SU-DHL-6 (cell line): ENCODE measurements around the gene ALS2CL.

Experiments
- H2AFZ ChIP-seq: fragments of 200-600 bp; sonication (generic); 2 replicates; pipeline ENCODE4 v1.6.1; 2014; ENCODE audit warnings: low read depth, mild to moderate bottlenecking, moderate library complexity, mixed read lengths, antibody characterized with exemption, low read length; ENCODE audit not compliant: severe bottlenecking
- H3F3A ChIP-seq: fragments of 200-600 bp; shearing (Covaris generic); 2 replicates; pipeline ENCODE4 v1.6.0; 2016; ENCODE audit warnings: antibody characterized with exemption, mild to moderate bottlenecking; ENCODE audit not compliant: insufficient read depth
- H3K27ac ChIP-seq: fragments of 200-600 bp; sonication (generic); 2 replicates; pipeline ENCODE4 v1.5.1; 2016; ENCODE audit warnings: low read depth, mild to moderate bottlenecking, low read length, moderate library complexity, mixed read lengths
- H3K27me3 ChIP-seq: fragments of 200-600 bp; sonication (generic), shearing (Covaris generic); 2 replicates; pipeline ENCODE4 v1.6.0; 2014; ENCODE audit warnings: mild to moderate bottlenecking, low read length
- H3K36me3 ChIP-seq: fragments of 200-600 bp; sonication (generic); 2 replicates; pipeline ENCODE4 v1.6.1; 2014; ENCODE audit warnings: mild to moderate bottlenecking, low read length, mixed read lengths
- H3K4me2 ChIP-seq: fragments of 300-600, 200-600 bp; shearing (Covaris generic), sonication (generic); 2 replicates; pipeline ENCODE4 v1.6.0; 2014; ENCODE audit warnings: low read length, low read depth, mild to moderate bottlenecking; ENCODE audit not compliant: poor library complexity, severe bottlenecking
- H3K4me3 ChIP-seq: fragments of 200-600 bp; sonication (generic); 2 replicates; pipeline ENCODE4 v1.5.1; 2014; ENCODE audit warnings: antibody characterized with exemption, low read length, mild to moderate bottlenecking, mixed read lengths; ENCODE audit not compliant: insufficient read depth, poor library complexity, severe bottlenecking
- H3K79me2 ChIP-seq: fragments of 200-600 bp; sonication (generic); 2 replicates; pipeline ENCODE4 v1.6.1; 2014; ENCODE audit warnings: mild to moderate bottlenecking, low read length, moderate library complexity; ENCODE audit not compliant: insufficient read depth
- H3K9ac ChIP-seq: fragments of 200-600 bp; sonication (generic); 2 replicates; pipeline ENCODE4 v1.7.0; 2014; ENCODE audit warnings: mild to moderate bottlenecking, low read length
- H3K9me2 ChIP-seq: fragments of 200-600 bp; sonication (generic); replicated peaks from 2 replicates; pipeline ENCODE4 v1.6.1; 2014; ENCODE audit warnings: low read length; ENCODE audit not compliant: insufficient read depth
- H3K9me3 ChIP-seq: fragments of 200-600 bp; sonication (generic); 2 replicates; pipeline ENCODE4 v1.6.1; 2014; ENCODE audit warnings: low read length, mixed read lengths; ENCODE audit not compliant: insufficient read depth
- H4K20me1 ChIP-seq: fragments of 200-600 bp; sonication (generic); 2 replicates; pipeline ENCODE4 v1.6.1; 2014; ENCODE audit warnings: low read depth, mild to moderate bottlenecking, antibody characterized with exemption, low read length, moderate library complexity, mixed read lengths
- EZH2phosphoT487 ChIP-seq: fragments of 200-600 bp; sonication (generic), shearing (Covaris generic); conservative IDR thresholded peaks from 2 replicates; pipeline ENCODE4 v1.6.1; 2018; ENCODE audit warnings: mild to moderate bottlenecking, antibody characterized with exemption, low read length, moderate library complexity, mixed read lengths
- TF ChIP-seq, protein P1 (sequence below): fragments of 200-600 bp; sonication (generic); IDR thresholded peaks from one replicate; pipeline ENCODE4 v1.5.1; 2017; ENCODE audit warnings: antibody characterized with exemption, mild to moderate bottlenecking, low read length, moderate library complexity; ENCODE audit not compliant: insufficient read depth, poor library complexity, severe bottlenecking

ALS2CL gene

DNA sequence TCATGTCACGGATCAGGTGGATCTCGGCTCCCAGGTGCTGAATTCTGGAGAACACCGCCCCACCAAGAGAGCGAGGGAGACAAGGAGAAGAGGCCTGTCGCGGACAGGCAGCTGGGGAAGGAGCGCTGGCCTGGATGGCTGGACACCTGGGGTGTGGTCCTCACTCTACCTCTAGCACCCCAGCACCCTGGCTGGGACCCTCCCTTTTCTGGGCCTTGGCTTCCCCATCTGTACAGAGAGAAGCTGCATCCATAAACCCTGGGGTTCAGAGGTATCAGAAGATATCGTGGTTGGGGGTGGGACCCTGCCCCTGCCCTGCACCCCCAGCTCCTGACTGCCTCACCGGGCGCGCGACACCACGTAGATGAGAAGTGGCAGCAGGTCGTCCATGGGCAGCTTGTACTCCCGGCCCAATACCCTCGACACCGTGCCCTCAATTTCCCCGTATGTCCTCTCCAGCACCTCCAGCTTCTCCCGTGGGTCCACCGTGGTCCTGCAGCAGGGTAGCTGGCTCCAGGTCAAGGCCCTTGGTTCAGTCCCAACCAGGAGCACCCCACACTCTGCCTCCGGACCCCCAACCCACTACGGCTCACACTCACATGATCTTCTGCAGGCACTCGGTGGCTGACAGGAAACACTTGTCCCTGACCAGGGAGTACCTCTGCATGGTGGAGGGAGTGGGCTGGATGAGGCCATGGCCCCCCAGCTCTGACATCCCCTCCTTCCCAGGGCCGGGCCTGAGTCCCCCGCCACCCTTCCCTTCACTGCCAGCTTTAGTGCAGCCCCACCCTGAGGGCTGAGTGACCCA, 21.7 kb downstream of the ALS2CL start:
- no peaks in the 10 kb centered on the region for H3K9me3 ChIP-seq
- H3K36me3 ChIP-seq, result no peaks in the 10 kb centered on the region
- no peak overlapping the region for H2AFZ ChIP-seq
- no peak overlapping the region for H3K4me2 ChIP-seq
- no peak overlapping the region for H3K27ac ChIP-seq
- no peaks in the 10 kb centered on the region for H3K9me2 ChIP-seq
- TF ChIP-seq EZH2phosphoT487, result no peak
- TF ChIP-seq, protein P1, sequence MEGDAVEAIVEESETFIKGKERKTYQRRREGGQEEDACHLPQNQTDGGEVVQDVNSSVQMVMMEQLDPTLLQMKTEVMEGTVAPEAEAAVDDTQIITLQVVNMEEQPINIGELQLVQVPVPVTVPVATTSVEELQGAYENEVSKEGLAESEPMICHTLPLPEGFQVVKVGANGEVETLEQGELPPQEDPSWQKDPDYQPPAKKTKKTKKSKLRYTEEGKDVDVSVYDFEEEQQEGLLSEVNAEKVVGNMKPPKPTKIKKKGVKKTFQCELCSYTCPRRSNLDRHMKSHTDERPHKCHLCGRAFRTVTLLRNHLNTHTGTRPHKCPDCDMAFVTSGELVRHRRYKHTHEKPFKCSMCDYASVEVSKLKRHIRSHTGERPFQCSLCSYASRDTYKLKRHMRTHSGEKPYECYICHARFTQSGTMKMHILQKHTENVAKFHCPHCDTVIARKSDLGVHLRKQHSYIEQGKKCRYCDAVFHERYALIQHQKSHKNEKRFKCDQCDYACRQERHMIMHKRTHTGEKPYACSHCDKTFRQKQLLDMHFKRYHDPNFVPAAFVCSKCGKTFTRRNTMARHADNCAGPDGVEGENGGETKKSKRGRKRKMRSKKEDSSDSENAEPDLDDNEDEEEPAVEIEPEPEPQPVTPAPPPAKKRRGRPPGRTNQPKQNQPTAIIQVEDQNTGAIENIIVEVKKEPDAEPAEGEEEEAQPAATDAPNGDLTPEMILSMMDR, result no peak
- no peak overlapping the region for H3K9ac ChIP-seq
- no peaks in the 10 kb centered on the region for H3K27me3 ChIP-seq
- no peaks in the 10 kb centered on the region for H3F3A ChIP-seq
- H4K20me1 ChIP-seq, result no peaks in the 10 kb centered on the region
- no peak overlapping the region for H3K4me3 ChIP-seq
- H3K79me2 ChIP-seq, result no peaks in the 10 kb centered on the region

DNA sequence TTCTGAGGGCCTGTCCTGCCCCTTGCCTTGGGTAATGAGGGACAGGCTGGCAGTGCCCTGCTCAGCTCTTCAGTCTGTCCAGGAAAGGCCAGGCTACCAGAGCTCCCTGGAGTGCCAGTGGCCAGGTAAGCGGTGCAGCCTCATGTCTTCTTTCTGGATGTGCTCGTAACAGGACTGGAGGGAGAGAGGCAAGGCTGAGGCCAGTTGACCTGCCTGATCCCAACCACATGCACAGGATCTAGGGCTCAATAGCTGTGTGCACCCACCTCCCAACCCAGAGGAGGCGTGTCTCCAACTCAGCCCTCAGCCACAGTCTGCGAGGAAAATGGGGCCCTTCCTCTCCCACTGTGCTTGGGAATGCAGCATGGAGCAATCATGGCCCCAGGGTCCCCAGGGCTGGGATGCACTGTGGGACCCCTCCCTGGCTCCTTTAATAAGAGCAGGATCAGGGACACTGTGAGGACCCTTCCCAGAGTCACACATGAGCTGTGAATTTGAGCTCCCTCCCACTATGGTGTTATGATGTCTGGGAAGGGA, 22.5 kb downstream of the ALS2CL start:
- Histone ChIP-seq H3K4me2 (no peak overlapping the region), H3K36me3 (no peaks in the 10 kb centered on the region), H3K4me3 (no peak overlapping the region), H3K79me2 (no peaks in the 10 kb centered on the region), H3K9me3 (no peaks in the 10 kb centered on the region), H2AFZ (no peak overlapping the region), H3K9ac (no peak overlapping the region), H4K20me1 (no peaks in the 10 kb centered on the region), H3F3A (no peaks in the 10 kb centered on the region), H3K9me2 (no peaks in the 10 kb centered on the region), H3K27ac (no peak overlapping the region), H3K27me3 (no peaks in the 10 kb centered on the region)
- TF ChIP-seq, protein P1, result no peak
- no peak for TF ChIP-seq EZH2phosphoT487

DNA sequence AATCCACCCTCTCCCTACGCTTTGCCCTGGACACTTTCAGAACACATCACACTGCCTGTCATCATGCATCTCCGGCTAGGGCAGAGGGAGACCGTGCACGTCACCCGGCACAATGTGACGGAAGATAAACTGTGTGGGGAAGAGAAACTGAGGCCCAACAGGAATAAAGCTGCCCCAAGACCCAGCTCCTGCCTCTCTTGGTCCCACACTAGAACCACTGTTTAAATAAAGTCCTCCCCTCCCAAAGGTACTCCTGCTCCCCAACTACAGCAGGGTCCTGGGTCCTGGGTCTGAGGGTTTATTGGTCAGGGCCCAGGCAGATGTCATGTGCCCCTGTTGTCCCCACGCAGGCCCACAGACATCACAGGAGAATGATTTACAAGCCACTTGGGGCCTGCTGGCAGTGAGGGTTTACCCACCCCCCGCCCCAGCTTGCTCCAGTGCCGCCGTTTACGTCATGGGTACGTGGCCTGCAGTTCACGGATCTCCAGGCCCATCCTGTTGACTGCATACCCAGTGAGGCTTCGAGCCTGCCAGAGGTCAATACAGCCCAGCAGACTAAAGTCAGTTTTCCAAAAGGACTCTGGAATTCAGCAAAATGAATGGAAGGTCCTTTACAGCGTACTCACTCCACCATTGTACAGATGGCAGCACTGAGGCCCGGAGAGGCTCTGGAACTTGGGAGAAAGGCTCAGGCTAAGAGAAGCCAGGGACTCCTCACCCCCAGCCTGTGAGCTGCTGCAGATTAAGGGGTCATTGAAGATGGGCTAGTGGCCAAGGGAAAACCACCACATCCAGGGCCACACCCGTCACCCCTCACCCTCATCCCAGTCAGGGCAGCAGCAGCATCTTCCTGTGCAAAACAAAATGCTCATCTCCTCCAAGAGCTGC, 23.2 kb downstream of the ALS2CL start:
- Histone ChIP-seq H3K9me2 (no peaks in the 10 kb centered on the region), H4K20me1 (no peaks in the 10 kb centered on the region), H3K9me3 (no peaks in the 10 kb centered on the region), H2AFZ (no peak overlapping the region), H3K79me2 (no peaks in the 10 kb centered on the region), H3K4me3 (no peak overlapping the region), H3F3A (no peaks in the 10 kb centered on the region), H3K9ac (no peak overlapping the region), H3K4me2 (no peak overlapping the region), H3K36me3 (no peaks in the 10 kb centered on the region), H3K27me3 (no peaks in the 10 kb centered on the region), H3K27ac (no peak overlapping the region)
- TF ChIP-seq EZH2phosphoT487, result no peak
- TF ChIP-seq, protein P1, result no peak
